PFSK-1 (cell line): Measurements from ENCODE around the gene GDPGP1.

Experiments
- FOXP2 ChIP-seq: optimal IDR thresholded peaks from 2 replicates; pipeline ENCODE3; 2011; ENCODE audit warnings: borderline replicate concordance, control low read depth, inconsistent platforms; ENCODE audit not compliant: insufficient read depth; ENCODE audit errors: extremely low read length, extremely low read depth
- POLR2AphosphoS5 ChIP-seq: IDR thresholded peaks from 2 replicates; pipeline ENCODE4 v1.6.1; 2012; ENCODE audit warnings: low read depth, mild to moderate bottlenecking, control low read depth, low read length, moderate library complexity
- REST ChIP-seq, 2 experiments: IDR thresholded peaks; 2 replicates each; pipeline versions ENCODE4 v1.6.1 to v1.8.0; 2011 to 2012; ENCODE audit warnings: low read depth in 2 of 2, low read length in 2 of 2, control low read depth in 1 of 2, inconsistent platforms in 1 of 2, mild to moderate bottlenecking in 1 of 2, moderate library complexity in 1 of 2; ENCODE audit not compliant: insufficient read depth in 1 of 2
- SIN3A ChIP-seq: IDR thresholded peaks from 2 replicates; pipeline ENCODE4 v1.6.1; 2012; ENCODE audit warnings: mild to moderate bottlenecking, low read length, moderate library complexity, borderline replicate concordance; ENCODE audit not compliant: insufficient read depth
- TAF1 ChIP-seq: IDR thresholded peaks from 2 replicates; pipeline ENCODE4 v1.6.1; 2012; ENCODE audit warnings: low read length, control low read depth, borderline replicate concordance; ENCODE audit not compliant: insufficient read depth

Gene GDPGP1

DNA sequence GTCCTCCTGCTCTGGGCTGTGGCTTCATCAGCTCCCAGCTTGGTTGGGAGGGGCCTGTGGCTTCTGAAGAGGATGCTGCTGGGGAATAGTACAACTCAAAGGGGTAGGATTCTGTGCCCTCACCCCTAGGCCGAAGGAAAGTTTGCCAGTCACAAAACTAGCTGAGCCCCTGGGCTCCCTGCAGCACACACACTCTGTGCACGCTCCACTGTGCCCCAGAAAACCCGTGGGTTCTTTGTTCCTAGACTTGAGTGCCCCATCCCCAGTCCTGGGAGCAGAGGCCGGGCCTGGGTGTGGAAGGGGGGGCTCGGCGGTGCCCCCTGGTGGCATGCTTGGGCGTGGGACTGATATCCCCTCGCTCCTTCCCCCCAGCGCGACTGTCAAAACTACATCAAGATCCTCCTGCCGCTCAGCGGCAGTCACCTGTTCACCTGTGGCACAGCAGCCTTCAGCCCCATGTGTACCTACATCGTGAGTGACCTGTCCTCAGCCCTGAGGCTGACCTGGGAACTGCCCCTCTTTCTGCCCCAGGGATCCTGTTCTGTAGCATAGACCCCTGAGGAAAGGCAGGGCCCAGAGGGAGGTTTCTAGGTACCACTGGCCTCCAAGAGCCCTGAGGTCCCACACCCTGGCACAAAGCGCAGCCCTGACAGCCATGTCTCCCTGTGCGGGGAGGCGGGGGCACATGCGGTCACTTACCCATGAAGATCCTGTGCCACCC, 14.4 kb upstream of the GDPGP1 start:
- TF ChIP-seq REST (IDR thresholded peaks at IDR 0.05; ENCODE audit: insufficient read depth in 1 of 2, low read depth in 2 of 2, low read length in 2 of 2) (no peak), TAF1 (no peak), FOXP2 (no peak)

GRCh38 chr15:90221246-90221900, 12.6 kb upstream of the GDPGP1 start:
- TF ChIP-seq TAF1: no peak
- TF ChIP-seq POLR2AphosphoS5: no peak
- no peak for TF ChIP-seq SIN3A
- TF ChIP-seq FOXP2: no peak
- TF ChIP-seq REST (IDR thresholded peaks at IDR 0.05; ENCODE audit: insufficient read depth in 1 of 2, low read depth in 2 of 2, low read length in 2 of 2): no peak

GRCh38 chr15:90222547-90222946, 11.5 kb upstream of the GDPGP1 start:
- TF ChIP-seq FOXP2 (no peak), SIN3A (no peak), TAF1 (no peak), REST (IDR thresholded peaks at IDR 0.05; ENCODE audit: insufficient read depth in 1 of 2, low read depth in 2 of 2, low read length in 2 of 2) (no peak), POLR2AphosphoS5 (no peak)

DNA sequence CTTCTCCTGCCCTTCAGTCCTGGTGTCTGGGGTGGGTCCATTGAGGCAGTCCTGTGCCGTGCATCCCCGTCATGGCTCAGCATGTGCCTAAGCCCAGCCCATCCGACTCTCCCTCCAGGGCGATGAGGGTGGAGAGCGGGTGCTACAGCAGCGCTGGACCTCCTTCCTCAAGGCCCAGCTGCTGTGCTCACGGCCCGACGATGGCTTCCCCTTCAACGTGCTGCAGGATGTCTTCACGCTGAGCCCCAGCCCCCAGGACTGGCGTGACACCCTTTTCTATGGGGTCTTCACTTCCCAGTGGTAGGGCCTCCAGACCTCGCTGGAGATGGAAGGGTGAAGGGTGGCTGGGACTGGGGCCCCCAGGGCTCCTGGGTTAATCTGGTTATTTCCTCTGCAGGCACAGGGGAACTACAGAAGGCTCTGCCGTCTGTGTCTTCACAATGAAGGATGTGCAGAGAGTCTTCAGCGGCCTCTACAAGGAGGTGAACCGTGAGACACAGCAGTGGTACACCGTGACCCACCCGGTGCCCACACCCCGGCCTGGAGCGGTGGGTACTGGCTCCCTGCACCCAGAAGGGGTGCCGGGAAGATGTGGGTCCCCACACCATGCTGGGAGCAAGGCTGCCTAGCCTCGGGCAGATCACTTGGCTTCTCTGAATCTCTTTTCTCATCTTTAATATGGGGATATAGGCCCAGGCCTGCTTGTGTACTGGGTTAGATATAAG, 10.4 kb upstream of the GDPGP1 start:
- TF ChIP-seq FOXP2 (no peak), TAF1 (no peak), SIN3A (no peak), REST (IDR thresholded peaks at IDR 0.05; ENCODE audit: insufficient read depth in 1 of 2, low read depth in 2 of 2, low read length in 2 of 2) (no peak), POLR2AphosphoS5 (no peak)
